H1 (cell line): Measurements from ENCODE around the gene ADSS2. TPM values are rescaled to one million over a fixed set of nuclear protein-coding genes. Genes with fewer than 3 reads are reported as not detected.

ENCODE experiments used
- CTCF ChIA-PET: fragments of 300-600 bp; sonication (Branson Sonifier 250); formaldehyde crosslinking; loops from one replicate; lab custom pipeline; 2021; ENCODE audit not compliant: partially characterized antibody; lab: Charles Lee
- POLR2A ChIA-PET: fragments of 300-600 bp; sonication (Branson Sonifier 250); formaldehyde crosslinking; loops from one replicate; lab custom pipeline; 2021; ENCODE audit warnings: inconsistent platforms; ENCODE audit not compliant: partially characterized antibody; lab: Charles Lee
- DNase-seq, 2 experiments: peaks; one replicate each; pipeline versions ENCODE4 v3.0.0 to v3.0.0-alpha.2; 2010 to 2022; ENCODE audit warnings: low spot score in 2 of 2, low read depth in 1 of 2, mixed read lengths in 1 of 2
- FAIRE-seq: peaks from 2 replicates; lab custom pipeline; 2011; peaks lifted over from hg19 to GRCh38; lab: Jason Lieb, UNC
- H2AFZ ChIP-seq: 2 replicates; pipeline ENCODE4 v1.8.1; 2012; ENCODE audit warnings: low read length, inconsistent platforms
- H2AK5ac ChIP-seq: 2 replicates; pipeline ENCODE4 v1.6.1; 2013; ENCODE audit warnings: low read depth, low read length
- H2BK120ac ChIP-seq: replicated peaks from 2 replicates; pipeline ENCODE3; 2013; ENCODE audit warnings: low read depth, low read length, inconsistent platforms
- H2BK12ac ChIP-seq: 2 replicates; pipeline ENCODE4 v1.6.1; 2013; ENCODE audit warnings: low read depth, low read length
- H2BK15ac ChIP-seq: 2 replicates; pipeline ENCODE4 v1.6.1; 2013; ENCODE audit warnings: low read length
- H2BK20ac ChIP-seq: 2 replicates; pipeline ENCODE4 v1.6.1; 2013; ENCODE audit warnings: low read length
- H2BK5ac ChIP-seq: 2 replicates; pipeline ENCODE4 v1.6.1; 2013; ENCODE audit warnings: low read depth, low read length
- H3K14ac ChIP-seq: 2 replicates; pipeline ENCODE4 v1.6.1; 2013; ENCODE audit warnings: inconsistent platforms; ENCODE audit not compliant: insufficient read length
- H3K18ac ChIP-seq: 2 replicates; pipeline ENCODE4 v1.6.1; 2013; ENCODE audit warnings: low read length; ENCODE audit errors: extremely low read depth
- H3K23ac ChIP-seq: 2 replicates; pipeline ENCODE4 v1.6.1; 2013; ENCODE audit warnings: inconsistent platforms; ENCODE audit not compliant: insufficient read length
- H3K23me2 ChIP-seq: 2 replicates; pipeline ENCODE4 v1.6.1; 2013; ENCODE audit warnings: low read depth, low read length
- H3K27ac ChIP-seq: 2 replicates; pipeline ENCODE4 v1.6.1; 2011; ENCODE audit warnings: low read depth, low read length, inconsistent platforms
- H3K27me3 ChIP-seq, 4 experiments: replicated peaks in 1 of 4; 1 replicate in 1 of 4; 2 replicates in 3 of 4; pipeline versions ENCODE4 v1.6.1 to v1.8.1; 2011 to 2013; ENCODE audit warnings: low read length in 3 of 4, mild to moderate bottlenecking in 3 of 4, inconsistent platforms in 2 of 4, mixed read lengths in 2 of 4, moderate library complexity in 1 of 4; ENCODE audit not compliant: control insufficient read depth in 3 of 4, insufficient read depth in 3 of 4; ENCODE audit errors: extremely low read depth in 1 of 4
- H3K36me3 ChIP-seq, 4 experiments: 2 replicates each; pipeline versions ENCODE4 v1.6.1 to v1.8.1; 2011 to 2013; ENCODE audit warnings: mild to moderate bottlenecking in 4 of 4, low read length in 3 of 4, moderate library complexity in 2 of 4, control low read depth in 1 of 4, inconsistent platforms in 1 of 4; ENCODE audit not compliant: insufficient read depth in 4 of 4, control insufficient read depth in 2 of 4
- H3K4ac ChIP-seq: replicated peaks from 2 replicates; pipeline ENCODE3; 2013; ENCODE audit warnings: low read length, low read depth, mixed read lengths, inconsistent platforms; ENCODE audit not compliant: insufficient read length
- H3K4me1 ChIP-seq, 4 experiments: replicated peaks in 1 of 4; 1 replicate in 1 of 4; 2 replicates in 3 of 4; pipeline versions ENCODE4 v1.6.1 to v1.8.1; 2011 to 2013; ENCODE audit warnings: low read length in 3 of 4, inconsistent platforms in 2 of 4, mixed read lengths in 1 of 4; ENCODE audit not compliant: insufficient read depth in 4 of 4, control insufficient read depth in 3 of 4
- H3K4me2 ChIP-seq, 2 experiments: 2 replicates each; pipeline versions ENCODE4 v1.6.1 to v1.8.1; 2011 to 2013; ENCODE audit warnings: low read depth in 2 of 2, low read length in 2 of 2, control low read depth in 1 of 2, inconsistent platforms in 1 of 2, mild to moderate bottlenecking in 1 of 2; ENCODE audit not compliant: insufficient read depth in 1 of 2
- H3K4me3 ChIP-seq, 4 experiments: fragments of 200-600, 300-600 bp in 1 of 4; sonication (generic), shearing (Covaris generic), sonication (Bioruptor Twin) in 1 of 4; 2 replicates each; pipeline versions ENCODE4 v1.5.1 to v1.8.1; 2011 to 2016; ENCODE audit warnings: low read length in 4 of 4, low read depth in 3 of 4, control low read depth in 2 of 4, inconsistent platforms in 2 of 4, mild to moderate bottlenecking in 2 of 4, mixed read lengths in 1 of 4, moderate library complexity in 1 of 4; ENCODE audit not compliant: insufficient read depth in 2 of 4; ENCODE audit errors: extremely low read depth in 1 of 4
- H3K56ac ChIP-seq: replicated peaks from 2 replicates; pipeline ENCODE3; 2013; ENCODE audit warnings: low read depth, mild to moderate bottlenecking, mixed read lengths, low read length, inconsistent platforms; ENCODE audit not compliant: insufficient read length
- H3K79me1 ChIP-seq: 2 replicates; pipeline ENCODE4 v1.6.1; 2013; ENCODE audit warnings: low read depth, low read length, control low read depth
- H3K79me2 ChIP-seq, 2 experiments: 2 replicates each; pipeline versions ENCODE4 v1.6.1 to v1.8.1; 2012 to 2013; ENCODE audit warnings: low read length in 2 of 2, mild to moderate bottlenecking in 2 of 2, inconsistent platforms in 1 of 2; ENCODE audit not compliant: insufficient read depth in 2 of 2, control insufficient read depth in 1 of 2
- H3K9ac ChIP-seq, 4 experiments: replicated peaks in 1 of 4; 1 replicate in 1 of 4; 2 replicates in 3 of 4; pipeline versions ENCODE4 v1.6.1 to v1.8.1; 2011 to 2013; ENCODE audit warnings: low read depth in 3 of 4, low read length in 3 of 4, control low read depth in 2 of 4, mild to moderate bottlenecking in 2 of 4, moderate library complexity in 2 of 4, inconsistent platforms in 1 of 4; ENCODE audit errors: extremely low read depth in 1 of 4
- H3K9me3 ChIP-seq, 2 experiments: 2 replicates each; pipeline versions ENCODE4 v1.6.1 to v1.8.1; 2012 to 2013; ENCODE audit warnings: mild to moderate bottlenecking in 2 of 2, moderate library complexity in 2 of 2, control low read depth in 1 of 2, inconsistent platforms in 1 of 2, low read depth in 1 of 2, low read length in 1 of 2, mixed read lengths in 1 of 2; ENCODE audit not compliant: insufficient read depth in 2 of 2
- H4K20me1 ChIP-seq, 2 experiments: replicated peaks in 1 of 2; 2 replicates each; pipeline versions ENCODE3 to v1.8.1; 2011 to 2013; ENCODE audit warnings: inconsistent platforms in 2 of 2, low read length in 2 of 2, mild to moderate bottlenecking in 1 of 2; ENCODE audit not compliant: insufficient read depth in 2 of 2, control insufficient read depth in 1 of 2
- H4K5ac ChIP-seq: 2 replicates; pipeline ENCODE4 v1.6.1; 2013; ENCODE audit warnings: low read length, low read depth, mixed read lengths, inconsistent platforms; ENCODE audit not compliant: insufficient read length
- H4K8ac ChIP-seq: 2 replicates; pipeline ENCODE4 v1.8.0; 2013; ENCODE audit warnings: mild to moderate bottlenecking, moderate library complexity, low read length, inconsistent platforms; ENCODE audit not compliant: insufficient read depth; ENCODE audit errors: extremely low read depth
- H4K91ac ChIP-seq: replicated peaks from 2 replicates; pipeline ENCODE3; 2013; ENCODE audit warnings: low read length, mixed read lengths, inconsistent platforms; ENCODE audit not compliant: insufficient read length
- BACH1 ChIP-seq: IDR thresholded peaks from 2 replicates; pipeline ENCODE4 v1.6.1; 2012; ENCODE audit warnings: low read length, improper control_type of control experiment
- BRCA1 ChIP-seq: IDR thresholded peaks from 2 replicates; pipeline ENCODE4 v1.6.1; 2012; ENCODE audit warnings: low read depth, low read length, improper control_type of control experiment
- CHD1 ChIP-seq: IDR thresholded peaks from 2 replicates; pipeline ENCODE4 v1.6.1; 2012; ENCODE audit warnings: low read depth, low read length, improper control_type of control experiment
- EP300 ChIP-seq, 2 experiments: IDR thresholded peaks; 1 replicate in 1 of 2; 2 replicates in 1 of 2; pipeline ENCODE4 v1.6.1; 2011 to 2012; ENCODE audit warnings: low read depth in 2 of 2, low read length in 2 of 2, mild to moderate bottlenecking in 2 of 2, borderline replicate concordance in 1 of 2, inconsistent platforms in 1 of 2, moderate library complexity in 1 of 2
- JUN ChIP-seq: IDR thresholded peaks from 2 replicates; pipeline ENCODE4 v1.6.1; 2011; ENCODE audit warnings: low read depth, mild to moderate bottlenecking, improper control_type of control experiment, low read length
- JUND ChIP-seq: IDR thresholded peaks from 2 replicates; pipeline ENCODE4 v1.6.1; 2011; ENCODE audit warnings: mild to moderate bottlenecking, improper control_type of control experiment, low read length
- KDM5A ChIP-seq: fragments of 200-600 bp; IDR thresholded peaks from 2 replicates; pipeline ENCODE4 v1.7.1; 2012; ENCODE audit warnings: mild to moderate bottlenecking, low read length, inconsistent platforms, mixed read lengths
- RXRA ChIP-seq: IDR thresholded peaks from 2 replicates; pipeline ENCODE4 v1.6.1; 2011; ENCODE audit warnings: low read depth, mild to moderate bottlenecking, low read length, moderate library complexity; ENCODE audit not compliant: insufficient read depth
- SIRT6 ChIP-seq: IDR thresholded peaks from one replicate; pipeline ENCODE4 v1.7.1; 2012; ENCODE audit warnings: low read length, inconsistent platforms
- SIX5 ChIP-seq: IDR thresholded peaks from 2 replicates; pipeline ENCODE4 v1.6.1; 2011; ENCODE audit warnings: mild to moderate bottlenecking, low read depth, low read length
- TAF7 ChIP-seq: optimal IDR thresholded peaks from 2 replicates; pipeline ENCODE3; 2011; ENCODE audit warnings: low read depth, mild to moderate bottlenecking, inconsistent platforms, low read length, moderate library complexity, borderline replicate concordance
- TBP ChIP-seq: IDR thresholded peaks from 2 replicates; pipeline ENCODE4 v1.6.1; 2011; ENCODE audit warnings: low read depth, low read length, improper control_type of control experiment
- TEAD4 ChIP-seq: IDR thresholded peaks from 2 replicates; pipeline ENCODE4 v1.6.1; 2012; ENCODE audit warnings: low read depth, low read length, inconsistent platforms, mixed read lengths
- YY1 ChIP-seq: IDR thresholded peaks from 2 replicates; pipeline ENCODE4 v1.6.1; 2011; ENCODE audit warnings: low read depth, mild to moderate bottlenecking, low read length
- WGBS, 2 experiments: shearing (Covaris generic) in 1 of 2; methylation state at CpG; one replicate each; pipeline versions ENCODE4 v1.1.6 to v1.1.7; 2013 to 2015; ENCODE audit warnings: low lambda C conversion rate in 2 of 2, mixed read lengths in 2 of 2, inconsistent platforms in 1 of 2, low coverage in 1 of 2, missing lambda C conversion rate in 1 of 2; ENCODE audit not compliant: insufficient replicate concordance in 2 of 2, insufficient coverage in 1 of 2, insufficient read length in 1 of 2; ENCODE audit errors: extremely low coverage in 1 of 2, missing lambda C conversion rate in 1 of 2; 5-methylcytosine and 5-hydroxymethylcytosine counted together
- polyA plus RNA-seq, 7 experiments: library from polyadenylated mRNA; depleted of rRNA in 3 of 7; stranded (reverse) in 5 of 7; unstranded in 2 of 7; fragments of >200 nt in 5 of 7; fragments of 200-250 nt in 2 of 7; gene quantifications; 1 replicate in 5 of 7; 2 replicates in 1 of 7; 4 replicates in 1 of 7; pipeline versions ENCODE4 v1.2.1 to v1.2.3, GENCODE V29; 2011 to 2013; ENCODE audit warnings: missing spikeins in 2 of 7, mixed read lengths in 2 of 7
- total RNA-seq: library from RNA; stranded (reverse); fragmentation: NEBNext Ultra II Directional; extraction: Animal tissue kit (Norgen Biotek cat#: 25700); gene quantifications from 2 replicates; pipeline ENCODE4 v1.2.1, GENCODE V29; 2021

The ADSS2 gene
- total and polyA plus RNA-seq, 2 of the 8 experiments (the other 6 are each of a cell fraction or from before 2014, with no cell fraction given), result 29.8 to 108 TPM

GRCh38 chr1:244436336-244437085, 15.2 kb downstream of the ADSS2 start:
- Histone ChIP-seq H4K91ac (no peak overlapping the region), H4K20me1 (peaks cover 0 to 6% of the 10 kb centered on the region in 2 experiments), H3K9me3 (no peaks in the 10 kb centered on the region), H2AFZ (no peak overlapping the region), H4K5ac (no peak overlapping the region), H3K23me2 (no peaks in the 10 kb centered on the region), H3K56ac (no peak overlapping the region), H3K79me2 (peaks cover 0 to 45% of the 10 kb centered on the region in 2 experiments; a peak in 3 of 4 replicates), H3K4me1 (peaks cover 0 to 8% (median 6%) of the 10 kb centered on the region in 4 experiments; a peak in 6 of 7 replicates), H3K18ac (no peak overlapping the region), H3K9ac (no peak overlapping the region), H3K4me2 (no peak overlapping the region), H3K36me3 (peaks cover 0 to 37% (median 17%) of the 10 kb centered on the region in 4 experiments; a peak in 7 of 8 replicates), H2BK15ac (no peak overlapping the region), H3K23ac (no peak overlapping the region), H2BK20ac (no peak overlapping the region), H2AK5ac (no peak overlapping the region), H2BK12ac (no peak overlapping the region), H3K79me1 (peaks cover 5% of the 10 kb centered on the region), H3K4ac (no peak overlapping the region), H3K27ac (no peak overlapping the region), H3K4me3 (no peak overlapping the region), H2BK5ac (no peak overlapping the region), H3K14ac (no peak overlapping the region), H4K8ac (no peak overlapping the region), H3K27me3 (no peaks in the 10 kb centered on the region), H2BK120ac (no peak overlapping the region)
- TF ChIP-seq SIRT6 (no peak), SIX5 (no peak), JUND (no peak), RXRA (no peak), JUN (no peak), TAF7 (no peak), YY1 (no peak), EP300 (IDR thresholded peaks at IDR 0.05; ENCODE audit: borderline replicate concordance in 1 of 2, low read depth in 2 of 2, low read length in 2 of 2) (no peak), TEAD4 (no peak), KDM5A (no peak), CHD1 (no peak), BACH1 (no peak), TBP (no peak), BRCA1 (no peak)
- WGBS, 2 experiments, result 87% methylated on average over 7 of the region's 7 CpGs; no CpG with 5 or more reads in 1 of the 2 experiments
- ChIA-PET CTCF (no interaction called here), POLR2A (no interaction called here)
- no peak for FAIRE-seq
- no peak for DNase-seq
